ENCODE results near the gene SNURF.

SNURF gene

DNA sequence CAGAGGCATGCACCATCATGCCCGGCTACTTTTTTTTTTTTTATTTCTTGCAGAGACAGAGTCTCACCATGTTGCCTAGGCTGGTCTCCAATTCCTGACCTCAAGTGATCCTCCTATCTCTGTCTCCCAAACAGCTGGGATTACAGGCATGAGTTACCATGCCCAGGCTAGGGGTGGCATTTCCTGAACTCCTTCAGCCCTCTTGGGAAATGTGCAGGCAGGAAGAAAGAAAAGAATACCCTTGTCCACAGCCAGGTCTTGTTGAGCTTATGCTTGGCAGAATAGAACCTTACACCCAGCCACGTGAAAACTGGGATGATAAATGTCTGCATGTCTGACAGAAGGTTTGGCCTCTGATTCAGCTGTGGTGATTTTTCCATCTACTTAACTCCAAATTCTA, 30.2 kb upstream of the SNURF start:
- TF ChIP-seq FOXP2 (optimal IDR thresholded peaks at IDR 0.05; ENCODE audit: borderline replicate concordance, extremely low read depth, extremely low read length, insufficient read depth) (no peak), POLR2AphosphoS5 (IDR thresholded peaks at IDR 0.05; ENCODE audit: low read depth, low read length) (no peak), SIN3A (IDR thresholded peaks at IDR 0.05; ENCODE audit: borderline replicate concordance, insufficient read depth, low read length) (no peak), TAF1 (IDR thresholded peaks at IDR 0.05; ENCODE audit: borderline replicate concordance, insufficient read depth, low read length) (no peak)
- TF ChIP-seq, protein P1, sequence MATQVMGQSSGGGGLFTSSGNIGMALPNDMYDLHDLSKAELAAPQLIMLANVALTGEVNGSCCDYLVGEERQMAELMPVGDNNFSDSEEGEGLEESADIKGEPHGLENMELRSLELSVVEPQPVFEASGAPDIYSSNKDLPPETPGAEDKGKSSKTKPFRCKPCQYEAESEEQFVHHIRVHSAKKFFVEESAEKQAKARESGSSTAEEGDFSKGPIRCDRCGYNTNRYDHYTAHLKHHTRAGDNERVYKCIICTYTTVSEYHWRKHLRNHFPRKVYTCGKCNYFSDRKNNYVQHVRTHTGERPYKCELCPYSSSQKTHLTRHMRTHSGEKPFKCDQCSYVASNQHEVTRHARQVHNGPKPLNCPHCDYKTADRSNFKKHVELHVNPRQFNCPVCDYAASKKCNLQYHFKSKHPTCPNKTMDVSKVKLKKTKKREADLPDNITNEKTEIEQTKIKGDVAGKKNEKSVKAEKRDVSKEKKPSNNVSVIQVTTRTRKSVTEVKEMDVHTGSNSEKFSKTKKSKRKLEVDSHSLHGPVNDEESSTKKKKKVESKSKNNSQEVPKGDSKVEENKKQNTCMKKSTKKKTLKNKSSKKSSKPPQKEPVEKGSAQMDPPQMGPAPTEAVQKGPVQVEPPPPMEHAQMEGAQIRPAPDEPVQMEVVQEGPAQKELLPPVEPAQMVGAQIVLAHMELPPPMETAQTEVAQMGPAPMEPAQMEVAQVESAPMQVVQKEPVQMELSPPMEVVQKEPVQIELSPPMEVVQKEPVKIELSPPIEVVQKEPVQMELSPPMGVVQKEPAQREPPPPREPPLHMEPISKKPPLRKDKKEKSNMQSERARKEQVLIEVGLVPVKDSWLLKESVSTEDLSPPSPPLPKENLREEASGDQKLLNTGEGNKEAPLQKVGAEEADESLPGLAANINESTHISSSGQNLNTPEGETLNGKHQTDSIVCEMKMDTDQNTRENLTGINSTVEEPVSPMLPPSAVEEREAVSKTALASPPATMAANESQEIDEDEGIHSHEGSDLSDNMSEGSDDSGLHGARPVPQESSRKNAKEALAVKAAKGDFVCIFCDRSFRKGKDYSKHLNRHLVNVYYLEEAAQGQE (IDR thresholded peaks at IDR 0.05; ENCODE audit: insufficient read depth in 1 of 2, low read depth in 2 of 2, low read length in 2 of 2), result no peak

DNA sequence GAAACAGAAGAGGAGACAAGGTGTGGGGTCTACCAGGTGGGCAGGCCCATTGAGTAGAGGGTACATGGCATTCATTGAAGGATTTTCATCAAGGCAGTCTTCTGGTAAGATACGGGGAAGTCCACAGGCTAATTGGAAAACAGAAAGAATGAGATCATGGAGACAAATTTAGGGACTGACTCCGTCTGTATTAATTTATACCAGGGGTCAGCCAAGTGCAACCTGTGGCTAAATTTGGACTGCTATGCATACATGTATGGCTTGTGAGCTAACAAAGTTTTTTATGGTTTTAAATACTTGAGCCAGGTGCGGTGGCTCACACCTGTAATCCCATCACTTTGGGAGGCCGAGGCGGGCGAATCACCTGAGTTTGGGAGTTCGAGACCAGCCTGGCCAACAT, 21.1 kb upstream of the SNURF start:
- TF ChIP-seq TAF1 (IDR thresholded peaks at IDR 0.05; ENCODE audit: borderline replicate concordance, insufficient read depth, low read length) (no peak), FOXP2 (optimal IDR thresholded peaks at IDR 0.05; ENCODE audit: borderline replicate concordance, extremely low read depth, extremely low read length, insufficient read depth) (no peak)

DNA sequence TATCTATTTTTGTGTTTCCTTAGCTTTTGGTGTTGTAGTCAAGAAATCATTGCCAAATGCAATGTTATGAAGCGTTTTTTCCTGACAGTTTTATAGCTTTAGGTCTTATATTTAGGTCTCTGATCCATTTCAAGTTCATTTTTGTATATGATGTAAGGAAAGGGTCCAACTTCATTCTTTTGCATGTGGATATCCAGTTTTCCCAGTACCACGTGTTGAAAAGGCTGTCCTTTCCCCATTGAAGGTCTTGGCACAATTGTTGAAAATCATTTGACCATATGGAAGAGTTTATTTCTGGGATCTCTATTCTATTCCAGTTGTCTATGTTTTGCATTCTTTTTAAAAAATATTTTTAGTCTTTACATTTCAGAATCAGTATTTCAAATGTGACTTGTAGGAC, 14.6 kb upstream of the SNURF start:
- no peak for TF ChIP-seq TAF1 (IDR thresholded peaks at IDR 0.05; ENCODE audit: borderline replicate concordance, insufficient read depth, low read length)
- no peak for TF ChIP-seq POLR2AphosphoS5 (IDR thresholded peaks at IDR 0.05; ENCODE audit: low read depth, low read length)
- no peak for TF ChIP-seq FOXP2 (optimal IDR thresholded peaks at IDR 0.05; ENCODE audit: borderline replicate concordance, extremely low read depth, extremely low read length, insufficient read depth)
- no peak for TF ChIP-seq SIN3A (IDR thresholded peaks at IDR 0.05; ENCODE audit: borderline replicate concordance, insufficient read depth, low read length)

DNA sequence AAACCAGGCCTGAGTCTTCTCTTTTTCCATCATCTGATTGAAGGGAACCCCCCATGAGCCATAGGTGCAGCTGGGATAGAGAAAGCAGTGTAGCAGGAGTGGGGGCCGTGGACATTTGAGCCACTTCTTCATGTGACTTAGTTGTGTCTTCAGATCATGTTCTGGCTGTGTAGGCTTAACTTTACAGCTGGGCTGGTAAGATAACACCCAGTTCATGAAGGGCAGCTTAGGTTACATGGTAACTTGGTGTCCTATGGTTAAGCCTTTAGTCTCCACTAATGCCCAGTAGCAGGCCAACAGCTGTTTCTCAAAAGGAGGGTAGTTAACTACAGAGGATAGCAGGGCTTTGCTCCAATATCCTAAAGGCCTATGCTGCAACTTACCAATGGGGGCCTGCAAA, 11.4 kb upstream of the SNURF start:
- TF ChIP-seq FOXP2 (optimal IDR thresholded peaks at IDR 0.05; ENCODE audit: borderline replicate concordance, extremely low read depth, extremely low read length, insufficient read depth), result no peak
- no peak for TF ChIP-seq SIN3A (IDR thresholded peaks at IDR 0.05; ENCODE audit: borderline replicate concordance, insufficient read depth, low read length)
- TF ChIP-seq, protein P1 (IDR thresholded peaks at IDR 0.05; ENCODE audit: insufficient read depth in 1 of 2, low read depth in 2 of 2, low read length in 2 of 2), result no peak
- no peak for TF ChIP-seq POLR2AphosphoS5 (IDR thresholded peaks at IDR 0.05; ENCODE audit: low read depth, low read length)
- TF ChIP-seq TAF1 (IDR thresholded peaks at IDR 0.05; ENCODE audit: borderline replicate concordance, insufficient read depth, low read length), result no peak

DNA sequence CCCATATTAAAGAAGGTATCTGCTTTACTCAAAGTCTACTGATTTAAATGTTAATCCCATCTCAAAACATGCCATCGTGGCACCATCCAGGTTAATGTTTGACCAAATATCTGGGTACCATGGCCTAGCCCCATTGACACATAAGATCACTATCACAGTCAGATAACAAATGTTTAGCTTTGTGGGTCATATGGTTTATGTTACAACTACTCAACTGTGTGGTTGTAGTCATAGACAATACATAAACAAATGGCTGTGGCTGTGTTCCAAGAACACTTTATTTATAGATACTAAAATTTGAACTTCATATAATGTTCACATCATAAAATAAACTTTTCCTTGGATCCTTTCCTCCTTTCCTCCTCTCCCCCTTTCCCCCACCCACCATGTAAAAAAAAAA, 9.8 kb upstream of the SNURF start:
- TF ChIP-seq SIN3A (IDR thresholded peaks at IDR 0.05; ENCODE audit: borderline replicate concordance, insufficient read depth, low read length), result no peak
- no peak for TF ChIP-seq POLR2AphosphoS5 (IDR thresholded peaks at IDR 0.05; ENCODE audit: low read depth, low read length)
- no peak for TF ChIP-seq TAF1 (IDR thresholded peaks at IDR 0.05; ENCODE audit: borderline replicate concordance, insufficient read depth, low read length)
- TF ChIP-seq, protein P1 (IDR thresholded peaks at IDR 0.05; ENCODE audit: insufficient read depth in 1 of 2, low read depth in 2 of 2, low read length in 2 of 2), result no peak
- TF ChIP-seq FOXP2 (optimal IDR thresholded peaks at IDR 0.05; ENCODE audit: borderline replicate concordance, extremely low read depth, extremely low read length, insufficient read depth), result no peak

DNA sequence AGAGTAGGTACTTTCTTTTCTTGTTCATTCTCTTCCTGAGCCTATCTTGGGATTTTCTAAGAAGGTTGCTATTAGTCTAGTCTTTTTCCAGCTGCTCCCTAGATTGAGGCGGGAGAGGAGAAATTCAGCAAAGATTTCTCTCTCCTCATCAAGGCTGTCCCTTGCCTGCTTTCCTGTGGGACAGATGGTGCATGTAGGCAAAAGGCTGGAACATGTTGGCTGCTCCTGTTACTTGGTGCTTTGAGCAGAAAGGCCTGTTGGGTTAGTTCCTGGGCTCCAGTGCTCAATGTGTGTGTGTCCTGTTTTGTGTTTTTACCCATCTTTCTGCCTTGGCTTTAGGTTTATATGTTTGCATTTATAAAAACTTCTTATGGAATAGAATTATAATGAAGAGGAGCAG, 9.1 kb upstream of the SNURF start:
- TF ChIP-seq, protein P1 (IDR thresholded peaks at IDR 0.05; ENCODE audit: insufficient read depth in 1 of 2, low read depth in 2 of 2, low read length in 2 of 2), result no peak
- TF ChIP-seq FOXP2 (optimal IDR thresholded peaks at IDR 0.05; ENCODE audit: borderline replicate concordance, extremely low read depth, extremely low read length, insufficient read depth) (no peak), TAF1 (IDR thresholded peaks at IDR 0.05; ENCODE audit: borderline replicate concordance, insufficient read depth, low read length) (no peak), POLR2AphosphoS5 (IDR thresholded peaks at IDR 0.05; ENCODE audit: low read depth, low read length) (no peak), SIN3A (IDR thresholded peaks at IDR 0.05; ENCODE audit: borderline replicate concordance, insufficient read depth, low read length) (no peak)

Measured in PFSK-1 (cell line).